Fibroblast of skin of abdomen (primary cell): ENCODE results near the gene ZKSCAN8.

Source experiments
- DNase-seq: peaks from one replicate; pipeline ENCODE4 v3.0.0-alpha.2; 2013

The ZKSCAN8 gene

DNA sequence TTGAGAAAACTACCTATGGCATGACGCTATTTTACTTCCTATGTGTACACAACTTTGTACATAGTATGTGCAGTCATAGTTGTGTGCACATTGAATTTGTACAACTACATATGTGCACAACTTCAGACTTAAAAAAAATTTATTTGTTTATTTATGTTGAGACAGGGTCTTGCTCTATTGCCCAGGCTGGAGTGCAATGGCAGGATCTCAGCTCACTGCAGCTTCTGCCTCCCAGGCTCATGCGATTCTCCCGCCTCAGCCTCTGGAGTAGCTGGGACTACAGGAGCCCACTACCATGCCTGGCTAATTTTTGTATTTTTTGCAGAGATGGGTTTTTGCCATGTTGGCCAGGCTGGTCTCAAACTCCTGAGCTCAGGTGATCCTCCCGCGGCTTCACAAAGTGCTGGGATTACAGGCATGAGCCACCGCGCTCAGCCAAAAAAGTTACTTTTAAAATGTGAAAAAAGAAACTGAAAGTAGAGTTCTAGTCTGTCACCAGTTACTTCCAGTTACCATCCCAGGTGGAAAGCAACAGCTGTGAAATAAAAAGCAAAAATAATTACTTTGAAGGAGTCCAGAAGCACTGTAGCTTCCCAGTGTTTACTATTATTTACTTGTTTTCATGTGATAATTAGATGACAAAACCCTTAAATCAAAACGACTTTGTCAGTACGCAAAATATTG, 1.7 kb upstream of the ZKSCAN8 start:
- no peak for DNase-seq

DNA sequence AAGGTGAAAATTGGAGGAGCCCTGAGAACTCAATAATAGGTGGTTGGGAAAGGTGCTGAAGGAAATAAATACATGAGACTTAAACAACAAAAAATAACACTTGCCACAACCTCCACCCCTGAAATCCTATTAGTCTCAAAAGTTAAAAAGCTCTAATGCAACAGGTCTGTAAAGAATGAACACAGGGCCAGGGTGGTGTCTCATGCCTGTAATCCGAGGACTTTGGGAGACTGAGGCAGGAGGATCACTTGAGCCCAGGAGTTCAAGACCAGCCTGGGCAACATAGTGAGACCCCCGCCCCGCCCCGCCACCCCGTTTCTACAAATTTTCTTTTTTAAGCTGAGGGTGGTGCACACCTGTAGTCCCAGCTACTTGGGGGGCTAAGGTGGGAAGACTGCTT, 1.1 kb upstream of the ZKSCAN8 start:
- DNase-seq = no peak

DNA sequence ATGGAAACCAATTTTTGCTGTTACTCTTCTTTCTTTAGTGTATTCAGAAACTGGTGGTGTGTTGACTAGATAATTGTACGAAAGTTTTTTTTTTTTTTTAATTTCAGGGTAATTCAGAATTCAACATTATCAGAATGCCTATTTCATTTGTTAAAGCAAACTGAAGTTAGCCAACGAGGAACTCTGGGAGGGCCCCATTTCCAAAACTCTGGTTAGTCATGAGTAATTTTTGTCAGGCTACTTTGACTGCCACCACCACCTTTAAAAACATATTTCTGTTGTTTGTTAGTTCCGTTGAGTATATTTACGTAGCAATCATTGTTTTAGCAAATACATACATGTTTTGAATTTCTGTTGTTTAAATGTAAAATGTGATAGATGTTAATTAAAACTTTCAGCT, 763 bp downstream of the ZKSCAN8 start:
- no peak for DNase-seq

DNA sequence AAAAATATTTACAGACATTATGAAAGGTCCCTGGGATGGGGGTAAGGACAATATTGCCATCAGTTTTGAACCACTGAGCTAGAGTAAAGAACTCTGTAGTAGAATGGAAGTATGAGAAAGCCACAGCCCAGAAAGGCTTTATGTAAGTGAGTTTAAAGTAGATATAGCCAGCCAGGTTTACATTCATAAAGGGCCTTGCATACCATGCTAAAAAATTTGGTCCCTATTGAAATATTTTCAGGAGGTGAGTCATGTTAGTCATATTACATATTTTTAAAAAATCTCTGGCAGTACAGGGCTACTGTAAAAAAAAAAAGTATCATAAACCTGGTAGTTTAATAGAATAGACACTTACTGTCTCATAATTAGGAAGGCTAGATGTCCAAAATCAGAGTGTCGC, 3.5 kb downstream of the ZKSCAN8 start:
- DNase-seq = no peak

DNA sequence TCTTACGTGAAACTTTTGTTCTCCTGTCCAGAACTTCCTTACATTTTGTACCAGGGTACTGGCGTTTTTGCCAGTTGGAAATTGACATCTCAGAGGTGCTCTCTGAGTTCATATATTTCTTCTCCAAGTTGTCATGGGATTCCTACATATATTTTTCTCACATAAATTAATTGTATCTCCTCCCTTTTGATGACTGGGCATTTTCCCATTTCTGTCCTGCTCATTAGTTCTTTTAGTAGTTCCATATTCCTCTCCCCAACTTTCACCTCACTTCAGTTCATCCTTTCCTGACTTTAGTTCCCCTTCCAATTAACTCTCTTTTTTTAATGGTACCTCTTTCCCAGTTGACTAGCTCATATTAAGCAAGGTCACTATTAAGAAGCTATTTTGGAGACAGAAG, 10.8 kb downstream of the ZKSCAN8 start:
- no peak for DNase-seq

DNA sequence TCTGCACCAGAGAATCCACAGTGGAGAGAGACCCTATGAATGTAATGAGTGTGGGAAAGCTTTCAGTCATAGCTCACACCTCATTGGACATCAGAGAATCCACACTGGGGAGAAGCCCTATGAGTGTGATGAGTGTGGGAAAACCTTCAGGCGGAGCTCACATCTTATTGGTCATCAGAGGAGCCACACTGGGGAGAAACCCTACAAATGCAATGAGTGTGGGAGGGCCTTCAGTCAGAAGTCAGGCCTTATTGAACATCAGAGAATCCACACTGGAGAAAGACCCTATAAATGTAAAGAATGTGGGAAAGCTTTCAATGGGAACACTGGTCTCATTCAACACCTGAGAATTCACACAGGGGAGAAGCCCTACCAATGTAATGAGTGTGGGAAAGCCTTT, 11.9 kb downstream of the ZKSCAN8 start:
- DNase-seq = no peak

DNA sequence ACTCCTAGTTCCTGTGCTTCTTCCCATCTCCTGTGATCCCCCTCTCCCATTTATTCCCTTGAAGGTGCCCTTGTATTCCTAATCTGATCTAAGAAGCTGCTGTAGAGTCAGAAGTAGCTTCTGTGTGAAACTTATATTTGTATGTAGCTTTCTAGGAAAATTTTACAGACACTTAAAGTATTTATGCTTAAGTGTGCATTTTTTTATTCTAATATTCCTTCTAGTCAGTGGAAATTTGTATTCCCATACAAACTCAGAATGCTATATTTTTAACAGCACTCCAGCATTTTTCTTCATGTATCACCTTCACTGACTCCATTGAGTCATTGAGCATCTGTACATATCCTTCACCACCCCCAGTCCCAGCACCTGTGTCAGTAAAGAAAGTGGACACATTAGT, 12.7 kb downstream of the ZKSCAN8 start:
- no peak for DNase-seq

DNA sequence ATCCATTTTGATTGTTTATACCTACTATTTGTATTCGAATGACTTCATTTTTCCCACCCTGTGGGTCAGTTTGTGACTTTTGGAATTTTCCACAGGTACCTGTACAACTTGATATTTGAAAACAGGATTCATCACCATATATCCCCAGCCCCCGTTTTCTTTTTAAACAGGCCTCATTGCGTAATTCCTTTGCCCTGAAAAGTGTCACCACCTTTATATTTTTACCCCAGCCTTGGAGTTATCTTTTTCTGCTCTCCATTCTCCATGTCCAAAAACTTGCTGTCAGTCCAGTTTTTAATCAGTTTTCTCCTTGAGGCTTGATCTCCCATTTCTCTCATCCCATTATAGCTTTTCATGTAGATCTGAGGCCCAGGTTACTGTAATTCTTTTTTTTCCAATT, 16.6 kb downstream of the ZKSCAN8 start:
- no peak for DNase-seq

DNA sequence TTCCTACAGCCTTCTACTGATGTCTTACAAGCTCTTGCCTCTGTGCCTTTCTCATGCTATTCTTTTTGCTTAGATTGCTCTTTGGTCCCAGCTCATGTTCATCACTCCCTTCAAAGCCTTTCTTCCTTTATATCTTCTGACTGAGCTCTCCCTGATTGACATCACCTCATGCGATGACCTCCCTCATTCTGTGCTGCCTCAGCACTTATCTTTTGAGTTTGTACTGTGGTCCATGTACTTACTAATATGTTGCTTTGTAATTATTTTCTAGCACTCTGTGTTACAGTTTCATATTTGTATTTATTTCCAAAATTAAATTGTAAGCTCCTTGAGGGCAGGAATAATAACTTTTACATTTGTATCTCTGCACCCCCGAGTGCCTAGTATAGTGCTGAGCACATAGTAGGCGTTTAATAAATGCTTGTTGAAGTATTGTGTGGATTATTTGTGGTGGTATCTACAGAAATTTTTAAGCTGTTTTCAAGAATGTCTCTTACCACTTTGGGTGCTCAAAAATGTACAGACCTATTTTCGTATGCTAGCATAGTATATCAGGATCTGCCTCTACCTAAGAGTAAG, 17.4 kb downstream of the ZKSCAN8 start:
- DNase-seq = no peak

DNA sequence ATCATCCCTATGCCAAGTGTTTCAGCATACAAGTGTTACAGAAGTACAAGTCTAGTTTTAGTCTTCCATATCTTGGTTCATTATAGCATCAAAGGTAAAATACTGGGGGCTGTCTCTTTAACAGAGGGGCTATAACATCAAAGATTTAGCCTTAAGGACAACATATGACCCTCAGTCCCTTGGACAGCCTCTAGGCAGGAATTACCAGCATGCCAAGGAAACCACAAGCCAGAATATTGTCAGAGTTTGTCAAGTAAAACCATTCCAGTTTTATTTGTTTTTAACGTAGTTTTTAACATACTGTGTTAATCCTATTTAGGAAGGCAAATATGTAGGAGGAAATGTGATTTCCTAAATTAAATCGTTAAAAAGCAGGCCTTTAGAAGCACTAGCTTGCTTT, 18.6 kb downstream of the ZKSCAN8 start:
- DNase-seq = no peak

DNA sequence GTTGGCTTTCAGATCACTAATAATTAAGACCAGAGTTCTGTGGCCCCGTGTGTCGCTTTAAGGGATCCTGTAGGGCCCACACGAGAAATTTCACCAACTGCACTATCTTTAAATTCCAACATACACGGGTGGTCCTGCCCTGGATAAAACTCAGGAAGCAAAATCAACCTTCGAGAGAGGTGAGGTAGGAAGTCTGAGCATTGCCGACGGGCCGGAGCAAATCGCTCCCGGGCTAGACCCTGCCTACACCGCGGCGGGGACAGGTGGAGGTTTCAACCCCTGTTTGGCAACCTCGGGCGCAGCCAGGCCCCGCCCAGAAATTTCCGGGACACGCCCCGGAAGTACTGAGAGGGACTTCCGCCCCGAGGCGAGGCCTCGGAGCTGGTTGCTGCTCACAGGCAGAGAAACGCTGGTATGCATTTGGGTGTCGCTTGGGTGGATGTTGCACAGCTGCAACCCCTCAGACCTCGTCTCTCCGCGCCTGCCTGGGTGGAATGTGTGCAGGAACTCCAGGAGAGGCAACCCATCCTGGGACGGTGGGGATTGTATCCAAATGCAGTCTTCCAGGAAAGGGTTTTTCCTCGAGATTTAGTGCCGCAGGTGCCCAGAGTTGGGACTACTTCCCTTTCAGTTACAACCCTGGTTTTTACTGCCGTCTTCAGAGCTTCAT, 19.9 kb downstream of the ZKSCAN8 start:
- peak; percentile 72 for DNase-seq

DNA sequence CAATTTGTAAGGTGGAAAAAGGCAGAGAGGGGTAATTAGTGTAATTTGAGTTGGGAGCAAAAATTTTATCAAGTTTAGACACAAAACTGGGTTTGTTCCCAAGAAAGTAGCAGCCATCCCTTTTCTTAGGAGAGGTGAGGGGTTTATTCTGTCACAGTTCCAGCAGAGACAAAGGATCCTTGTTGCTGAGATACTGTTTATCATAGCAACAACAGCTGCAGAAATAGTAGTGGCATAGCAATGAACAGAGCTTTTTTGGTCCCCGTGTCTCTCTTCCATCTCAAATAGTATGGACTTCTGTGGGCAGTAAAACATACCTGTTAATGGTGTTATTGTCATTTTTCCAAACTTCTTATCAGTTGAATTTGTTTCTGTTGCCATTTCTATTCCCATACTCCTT, 23.9 kb downstream of the ZKSCAN8 start:
- DNase-seq = no peak

DNA sequence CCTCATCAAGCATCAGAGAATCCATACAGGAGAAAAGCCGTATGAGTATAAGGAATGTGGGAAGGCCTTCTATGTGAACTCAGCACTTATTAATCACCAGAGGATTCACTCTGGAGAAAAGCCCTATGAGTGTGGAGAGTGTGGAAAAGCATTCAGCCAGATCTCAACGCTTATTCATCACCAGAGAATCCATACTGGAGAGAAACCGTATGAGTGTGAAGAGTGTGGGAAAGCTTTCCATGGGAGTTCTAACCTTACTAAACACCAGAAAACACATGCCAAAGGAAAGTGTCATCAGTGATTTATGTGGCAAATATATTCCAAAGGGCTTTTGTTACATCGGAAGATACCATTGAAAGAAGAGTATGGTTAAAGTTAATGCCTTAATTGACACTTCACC, 25.4 kb downstream of the ZKSCAN8 start:
- DNase-seq = peak; percentile 95

DNA sequence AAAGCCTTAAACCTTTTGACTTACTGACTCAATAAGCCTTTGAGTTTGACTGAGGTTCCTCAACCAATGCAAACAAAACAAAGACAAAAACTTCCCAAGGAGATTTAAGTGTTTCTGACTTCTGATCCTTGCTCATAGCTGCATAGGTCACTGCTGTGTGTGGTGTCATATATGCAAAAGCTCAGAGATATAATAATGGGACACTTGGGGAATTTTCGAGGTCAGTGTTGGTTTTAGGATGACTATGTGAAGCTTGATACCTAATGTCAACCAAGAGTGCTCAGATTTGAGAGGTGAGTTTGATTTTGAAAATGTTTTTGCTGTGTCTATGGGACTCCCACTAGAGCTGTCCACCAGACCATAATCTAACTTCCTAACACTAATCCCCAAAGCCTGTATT, 26.2 kb downstream of the ZKSCAN8 start:
- no peak for DNase-seq

DNA sequence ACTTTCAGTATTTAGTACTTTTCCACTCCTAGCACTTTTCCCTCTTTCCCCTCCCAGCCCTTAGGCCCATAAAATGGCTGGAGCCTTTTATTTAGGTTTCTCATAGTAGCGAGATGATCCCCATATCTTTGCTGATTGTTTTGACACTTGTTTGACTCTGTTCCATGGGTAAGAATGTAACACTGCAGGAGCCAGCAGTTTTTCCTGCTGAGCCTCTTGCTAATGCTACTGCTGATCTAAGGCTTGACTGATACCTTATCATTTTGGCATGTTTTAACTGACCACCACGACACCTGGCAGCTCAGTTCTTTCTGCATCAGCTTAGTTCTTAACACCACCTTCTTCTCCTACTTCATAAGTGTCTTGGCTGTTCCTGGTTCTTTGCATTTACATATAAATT, 29.6 kb downstream of the ZKSCAN8 start:
- DNase-seq = no peak

DNA sequence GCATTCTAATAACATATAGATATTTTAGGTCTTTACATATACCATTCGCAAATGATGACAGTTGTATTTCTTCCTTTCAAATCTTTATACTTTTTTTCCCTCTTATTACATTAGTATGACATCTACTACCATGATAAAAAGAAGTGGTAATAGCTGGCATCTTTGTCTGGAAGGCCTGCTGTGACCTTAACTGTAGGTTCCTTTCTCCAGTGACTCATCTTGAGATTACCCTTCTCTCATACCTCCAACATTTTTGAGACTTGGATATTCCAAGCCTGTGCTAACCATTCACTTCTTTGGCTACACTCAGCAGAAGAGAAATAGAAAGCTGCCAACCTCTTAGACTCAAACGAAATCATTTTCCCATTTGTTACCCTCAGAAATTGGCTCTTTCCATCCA, 30.3 kb downstream of the ZKSCAN8 start:
- no peak for DNase-seq

DNA sequence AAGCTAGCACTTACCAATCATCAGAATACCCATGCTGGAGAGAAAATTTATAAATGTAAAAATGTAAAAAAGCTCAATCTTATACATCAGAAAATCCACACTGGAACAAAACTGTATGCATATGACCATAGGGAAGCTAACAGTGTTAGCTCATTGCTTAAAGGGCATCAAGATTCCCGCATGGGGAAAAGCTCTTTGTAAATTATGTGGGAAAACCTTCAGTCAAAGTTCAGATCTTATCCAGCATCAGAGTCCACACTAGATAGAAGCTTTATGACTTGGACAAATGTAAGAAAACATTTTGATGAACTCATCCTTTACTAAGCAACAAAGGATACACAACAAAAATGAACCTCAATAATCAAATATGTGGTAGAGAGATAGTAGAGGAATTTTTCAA, 34.7 kb downstream of the ZKSCAN8 start:
- DNase-seq = no peak

DNA sequence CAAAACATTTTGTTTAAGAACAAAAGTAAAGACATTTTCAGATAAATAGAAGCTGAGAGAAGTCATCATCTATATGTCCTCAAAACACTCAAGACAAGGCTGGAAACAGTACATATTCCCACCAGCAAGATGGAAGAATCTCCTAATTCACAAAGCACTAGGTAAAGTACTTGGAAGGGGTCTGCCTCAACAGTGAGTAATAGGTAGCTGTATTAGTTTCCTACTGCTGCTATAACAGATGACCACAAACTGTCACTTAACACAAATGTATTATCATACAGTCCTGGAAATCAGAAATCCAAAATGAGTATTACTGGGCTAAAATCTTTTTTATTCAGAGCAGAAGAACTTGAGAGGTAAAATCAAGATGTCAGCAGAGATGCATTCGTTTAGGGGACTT, 40.6 kb downstream of the ZKSCAN8 start:
- no peak for DNase-seq

DNA sequence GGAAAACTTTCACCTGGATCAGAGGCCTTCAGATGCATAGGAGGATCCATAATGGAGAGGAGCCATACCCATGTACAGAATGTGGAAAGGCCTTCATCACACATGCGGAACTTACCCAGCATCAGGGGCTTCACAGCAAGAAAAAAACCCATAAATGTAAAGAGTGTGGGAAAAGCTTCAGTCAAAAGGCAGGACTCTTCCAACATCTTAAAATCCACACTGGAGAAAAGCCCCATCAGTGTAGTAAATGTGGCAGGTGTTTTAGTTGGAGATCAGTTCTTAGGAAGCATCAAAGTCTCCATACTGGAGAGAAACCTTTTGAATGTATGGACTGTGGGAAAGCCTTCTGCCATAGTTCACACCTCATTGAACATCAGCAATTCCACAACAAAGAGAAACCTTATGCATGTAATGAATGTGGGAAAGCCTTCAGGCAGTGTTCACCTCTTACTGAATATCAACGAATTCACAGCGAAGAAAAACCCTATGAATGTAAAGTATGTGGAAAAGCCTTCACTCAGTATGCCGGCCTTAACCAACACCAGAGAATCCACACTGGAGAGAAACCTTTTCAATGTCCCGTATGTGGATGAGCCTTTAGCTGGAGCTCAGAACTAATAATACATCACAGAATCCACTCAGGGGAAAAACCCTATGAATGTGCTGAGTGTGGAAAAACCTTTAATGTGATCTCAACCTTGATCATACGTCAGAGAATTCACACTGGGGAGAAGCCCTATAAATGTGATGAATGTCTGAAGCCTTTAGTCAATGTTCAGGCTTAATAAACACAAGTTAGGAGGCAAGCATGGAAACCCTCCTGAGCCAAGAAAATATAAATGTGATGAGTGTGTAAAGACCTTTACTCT, 46.7 kb downstream of the ZKSCAN8 start:
- DNase-seq = no peak

DNA sequence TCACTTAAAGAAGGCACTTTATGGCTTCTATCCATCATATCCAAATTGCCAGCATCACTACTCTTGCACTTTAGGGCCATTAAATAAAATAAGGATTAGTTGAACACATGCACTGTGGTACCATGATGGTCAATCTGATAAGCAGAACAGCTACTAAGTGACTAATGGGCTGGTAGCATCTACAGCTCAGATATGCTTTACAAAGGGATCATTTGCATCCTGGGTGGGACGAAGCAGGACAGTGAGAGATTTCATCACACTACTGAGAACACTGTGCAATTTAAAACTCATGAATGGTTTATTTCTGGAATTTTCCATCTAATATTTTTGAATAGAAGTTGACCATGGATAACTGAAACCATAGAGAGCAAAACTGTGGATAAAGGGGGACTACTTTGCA, 58.3 kb downstream of the ZKSCAN8 start:
- no peak for DNase-seq

DNA sequence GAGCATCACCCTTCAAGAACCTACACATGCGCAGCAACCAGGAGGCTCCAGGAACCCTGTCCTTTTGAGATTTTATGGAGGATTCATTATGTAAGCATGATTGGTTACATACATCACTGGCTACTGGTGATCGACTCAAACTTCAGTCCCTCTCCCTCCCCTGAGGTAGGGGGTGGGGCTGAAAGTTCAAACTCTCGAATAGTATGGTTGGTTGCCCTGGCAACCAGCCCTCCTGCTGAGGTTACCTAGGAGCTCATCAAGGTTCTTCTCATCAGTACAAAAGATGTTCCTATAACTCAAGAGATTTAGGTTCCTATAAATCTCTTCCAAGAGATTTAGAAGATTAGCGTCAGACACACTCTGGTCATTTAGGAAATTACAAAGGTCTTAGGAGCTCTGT, 61.5 kb downstream of the ZKSCAN8 start:
- no peak for DNase-seq

DNA sequence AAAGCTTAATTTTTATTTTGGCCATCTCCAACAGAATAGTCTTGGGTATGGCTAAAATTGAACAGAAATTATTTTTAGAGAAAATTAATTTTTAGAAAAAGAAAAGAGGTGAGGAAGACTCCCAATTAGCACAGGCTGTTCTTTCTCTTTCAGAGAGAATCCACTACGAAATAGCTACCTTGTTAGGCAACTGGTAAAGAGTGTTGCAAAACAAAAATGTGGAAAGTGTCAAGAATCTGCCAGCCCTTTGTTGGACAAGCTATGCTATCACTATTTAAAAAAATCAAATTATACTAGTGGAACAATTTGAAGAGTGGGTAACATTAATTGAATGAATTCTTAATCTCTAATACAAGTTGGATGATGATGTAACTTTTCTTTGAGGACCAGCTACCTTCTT, 64.2 kb downstream of the ZKSCAN8 start:
- DNase-seq = no peak

DNA sequence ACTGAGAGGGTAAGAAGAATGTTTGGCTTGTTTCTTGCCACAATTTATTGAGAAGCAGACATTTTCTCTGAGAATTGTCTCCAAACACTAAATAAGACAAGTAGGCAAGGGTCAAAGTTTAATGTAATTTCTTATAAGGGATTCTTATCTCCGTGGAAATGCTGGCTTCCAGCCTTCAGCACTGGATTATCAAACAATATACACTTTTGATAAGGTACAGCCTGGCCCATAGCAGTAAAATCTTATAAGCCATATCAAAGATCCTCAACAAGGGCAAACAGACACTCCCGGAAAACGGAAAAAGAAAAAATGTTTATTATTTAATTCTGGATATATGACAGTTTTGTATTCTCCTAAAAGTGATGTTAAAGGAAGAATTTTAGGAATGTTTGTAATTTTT, 64.8 kb downstream of the ZKSCAN8 start:
- DNase-seq = no peak
